ENCODE data around the gene GPR39.

Gene GPR39

GRCh38 chr2:132567682-132568081 is 151.1 kb downstream of the GPR39 start:
- in situ Hi-C loops (cut with HindIII; ENCODE audit: low sequenced_read_pairs): no loop called here
- no peak for DNase-seq (ENCODE audit: low read depth)
- TF ChIP-seq CTCF (IDR thresholded peaks at IDR 0.05; ENCODE audit: low read depth, low read length, missing control alignments): no peak
- H3K4me3 ChIP-seq (ENCODE audit: low read depth, low read length): no peak overlapping the region

GRCh38 chr2:132568656-132569055 is 152.1 kb downstream of the GPR39 start:
- in situ Hi-C loops (cut with HindIII; ENCODE audit: low sequenced_read_pairs): no loop called here
- DNase-seq (ENCODE audit: low read depth): no peak
- no peak for TF ChIP-seq CTCF (IDR thresholded peaks at IDR 0.05; ENCODE audit: low read depth, low read length, missing control alignments)
- H3K4me3 ChIP-seq (ENCODE audit: low read depth, low read length): no peak overlapping the region

- in situ Hi-C loops (cut with HindIII; ENCODE audit: low sequenced_read_pairs): no loop called here
- DNase-seq (ENCODE audit: low read depth): no peak
- H3K4me3 ChIP-seq (ENCODE audit: low read depth, low read length): no peak overlapping the region
- TF ChIP-seq CTCF (IDR thresholded peaks at IDR 0.05; ENCODE audit: low read depth, low read length, missing control alignments): no peak
Observed at GRCh38 chr2:132573444-132574007, 156.9 kb downstream of the GPR39 start.

- in situ Hi-C loops (cut with HindIII; ENCODE audit: low sequenced_read_pairs): no loop called here
- DNase-seq (ENCODE audit: low read depth): no peak
- H3K4me3 ChIP-seq (ENCODE audit: low read depth, low read length): no peak overlapping the region
- no peak for TF ChIP-seq CTCF (IDR thresholded peaks at IDR 0.05; ENCODE audit: low read depth, low read length, missing control alignments)
Observed at GRCh38 chr2:132577686-132578085, 161.1 kb downstream of the GPR39 start.

GRCh38 chr2:132581591-132581990 is 165.0 kb downstream of the GPR39 start:
- DNase-seq (ENCODE audit: low read depth): no peak
- no peak overlapping the region for H3K4me3 ChIP-seq (ENCODE audit: low read depth, low read length)
- in situ Hi-C loops (cut with HindIII; ENCODE audit: low sequenced_read_pairs): no loop called here
- TF ChIP-seq CTCF (IDR thresholded peaks at IDR 0.05; ENCODE audit: low read depth, low read length, missing control alignments): no peak

GRCh38 chr2:132581991-132582738 is 165.6 kb downstream of the GPR39 start:
- peak; percentile 31 for DNase-seq (ENCODE audit: low read depth)
- no peak overlapping the region for H3K4me3 ChIP-seq (ENCODE audit: low read depth, low read length)
- in situ Hi-C loops (cut with HindIII; ENCODE audit: low sequenced_read_pairs): no loop called here
- TF ChIP-seq CTCF (IDR thresholded peaks at IDR 0.05; ENCODE audit: low read depth, low read length, missing control alignments): no peak

Measured in astrocyte of the cerebellum (primary cell).